HL-60 (cell line): Measurements from ENCODE around the gene FAM171A1.

Experiments
- POLR2AphosphoS5 ChIP-seq: IDR thresholded peaks from 2 replicates; pipeline ENCODE4 v1.6.1; 2012; ENCODE audit warnings: low read depth
- TF ChIP-seq, protein P1 (sequence below): IDR thresholded peaks from one replicate; pipeline ENCODE4 v1.5.1; 2011; ENCODE audit warnings: low read length, control low read depth, inconsistent platforms; ENCODE audit not compliant: insufficient read depth

DNA sequence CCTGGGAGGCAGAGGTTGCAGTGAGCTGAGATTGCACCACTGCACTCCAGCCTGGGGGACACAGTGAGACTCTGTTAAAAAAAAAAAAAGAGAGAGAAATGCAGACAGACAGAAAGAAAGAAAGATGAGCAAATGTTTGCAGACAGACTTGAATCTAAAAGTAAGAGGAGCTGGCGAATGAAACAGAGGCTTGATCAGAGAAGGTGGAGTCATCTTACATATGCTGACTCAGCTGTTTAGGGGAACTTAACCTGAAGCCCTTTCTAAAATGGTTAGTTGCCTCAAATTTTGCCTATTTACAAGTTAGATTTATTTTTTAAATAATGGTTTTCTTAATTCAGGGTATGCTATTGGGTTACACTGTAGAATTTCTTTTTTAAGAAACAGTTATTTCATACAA, 5.4 kb downstream of the FAM171A1 start:
- TF ChIP-seq, protein P1, sequence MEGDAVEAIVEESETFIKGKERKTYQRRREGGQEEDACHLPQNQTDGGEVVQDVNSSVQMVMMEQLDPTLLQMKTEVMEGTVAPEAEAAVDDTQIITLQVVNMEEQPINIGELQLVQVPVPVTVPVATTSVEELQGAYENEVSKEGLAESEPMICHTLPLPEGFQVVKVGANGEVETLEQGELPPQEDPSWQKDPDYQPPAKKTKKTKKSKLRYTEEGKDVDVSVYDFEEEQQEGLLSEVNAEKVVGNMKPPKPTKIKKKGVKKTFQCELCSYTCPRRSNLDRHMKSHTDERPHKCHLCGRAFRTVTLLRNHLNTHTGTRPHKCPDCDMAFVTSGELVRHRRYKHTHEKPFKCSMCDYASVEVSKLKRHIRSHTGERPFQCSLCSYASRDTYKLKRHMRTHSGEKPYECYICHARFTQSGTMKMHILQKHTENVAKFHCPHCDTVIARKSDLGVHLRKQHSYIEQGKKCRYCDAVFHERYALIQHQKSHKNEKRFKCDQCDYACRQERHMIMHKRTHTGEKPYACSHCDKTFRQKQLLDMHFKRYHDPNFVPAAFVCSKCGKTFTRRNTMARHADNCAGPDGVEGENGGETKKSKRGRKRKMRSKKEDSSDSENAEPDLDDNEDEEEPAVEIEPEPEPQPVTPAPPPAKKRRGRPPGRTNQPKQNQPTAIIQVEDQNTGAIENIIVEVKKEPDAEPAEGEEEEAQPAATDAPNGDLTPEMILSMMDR, result no peak
- no peak for TF ChIP-seq POLR2AphosphoS5
